VCaP (cell line): ENCODE data around the gene RIN2.

ENCODE experiments used
- H3K27ac ChIP-seq: fragments of 450-650 bp; 2 replicates; pipeline ENCODE4 v1.5.1; 2017
- TF ChIP-seq, protein P1 (sequence below): fragments of 450-650 bp; conservative IDR thresholded peaks from 2 replicates; pipeline ENCODE4 v1.5.1; 2017; ENCODE audit warnings: mild to moderate bottlenecking, moderate library complexity

The RIN2 gene

DNA sequence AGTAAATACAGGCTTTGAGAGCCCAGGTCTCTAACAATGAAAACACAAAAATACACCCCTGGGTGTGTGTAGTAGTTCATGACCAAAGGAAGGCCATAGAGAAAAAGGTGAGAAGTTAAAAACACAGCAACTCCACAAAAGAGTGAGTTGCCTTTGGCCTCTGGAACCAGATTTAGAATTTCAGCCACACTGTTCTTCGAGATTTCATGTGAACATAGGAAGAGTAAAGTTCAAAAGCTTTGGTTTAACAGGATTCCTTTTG, 43.5 kb upstream of the RIN2 start:
- TF ChIP-seq, protein P1, sequence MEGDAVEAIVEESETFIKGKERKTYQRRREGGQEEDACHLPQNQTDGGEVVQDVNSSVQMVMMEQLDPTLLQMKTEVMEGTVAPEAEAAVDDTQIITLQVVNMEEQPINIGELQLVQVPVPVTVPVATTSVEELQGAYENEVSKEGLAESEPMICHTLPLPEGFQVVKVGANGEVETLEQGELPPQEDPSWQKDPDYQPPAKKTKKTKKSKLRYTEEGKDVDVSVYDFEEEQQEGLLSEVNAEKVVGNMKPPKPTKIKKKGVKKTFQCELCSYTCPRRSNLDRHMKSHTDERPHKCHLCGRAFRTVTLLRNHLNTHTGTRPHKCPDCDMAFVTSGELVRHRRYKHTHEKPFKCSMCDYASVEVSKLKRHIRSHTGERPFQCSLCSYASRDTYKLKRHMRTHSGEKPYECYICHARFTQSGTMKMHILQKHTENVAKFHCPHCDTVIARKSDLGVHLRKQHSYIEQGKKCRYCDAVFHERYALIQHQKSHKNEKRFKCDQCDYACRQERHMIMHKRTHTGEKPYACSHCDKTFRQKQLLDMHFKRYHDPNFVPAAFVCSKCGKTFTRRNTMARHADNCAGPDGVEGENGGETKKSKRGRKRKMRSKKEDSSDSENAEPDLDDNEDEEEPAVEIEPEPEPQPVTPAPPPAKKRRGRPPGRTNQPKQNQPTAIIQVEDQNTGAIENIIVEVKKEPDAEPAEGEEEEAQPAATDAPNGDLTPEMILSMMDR = no peak

DNA sequence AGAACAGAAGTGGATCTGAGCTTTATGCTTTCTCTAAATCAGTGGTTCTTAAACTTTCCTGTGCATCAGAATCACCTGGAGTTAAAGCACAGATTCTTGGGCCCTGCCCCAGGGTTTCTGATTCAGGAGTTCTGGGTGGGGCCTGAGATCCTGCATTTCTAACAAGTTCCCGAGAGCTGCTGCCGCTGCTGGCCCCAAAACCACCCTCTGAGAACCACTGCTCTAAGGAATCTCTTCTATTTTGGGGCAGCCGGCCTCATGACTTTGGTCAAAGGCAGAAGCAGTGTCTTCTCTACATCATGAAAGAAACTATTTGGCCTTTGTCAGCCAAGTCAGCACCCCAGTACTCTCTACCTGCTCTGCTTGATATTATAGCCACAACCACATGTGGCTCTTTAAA, 42.1 kb upstream of the RIN2 start:
- TF ChIP-seq, protein P1 = no peak
- no peak overlapping the region for H3K27ac ChIP-seq

More for the DNA sequence above, 43.5 kb upstream of the RIN2 start:
- H3K27ac ChIP-seq = no peak overlapping the region

GRCh38 chr20:19718880-19719279, 39.2 kb upstream of the RIN2 start:
- TF ChIP-seq, protein P1 = no peak
- H3K27ac ChIP-seq = no peak overlapping the region

GRCh38 chr20:19720991-19721390, 37.1 kb upstream of the RIN2 start:
- H3K27ac ChIP-seq = no peak overlapping the region
- TF ChIP-seq, protein P1 = no peak

DNA sequence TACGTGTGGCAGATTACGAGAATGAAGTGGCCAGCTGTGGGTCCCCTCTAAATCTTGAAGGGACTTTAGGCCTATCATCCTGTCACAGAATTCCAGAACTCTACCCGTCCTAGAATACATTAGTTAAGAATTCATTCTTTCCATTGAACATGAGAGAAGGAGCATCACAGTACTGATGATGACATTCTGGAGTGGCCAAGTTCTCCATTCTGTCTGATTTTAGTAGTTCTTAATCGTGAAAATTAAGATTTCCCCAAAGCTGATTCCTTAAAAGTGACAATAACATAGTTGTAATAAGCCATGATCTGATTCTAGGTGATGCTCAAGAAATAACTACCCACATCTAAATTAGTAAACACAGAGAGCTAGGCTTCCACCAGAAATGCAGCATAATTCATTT, 35.0 kb upstream of the RIN2 start:
- TF ChIP-seq, protein P1 = no peak
- H3K27ac ChIP-seq = no peak overlapping the region

DNA sequence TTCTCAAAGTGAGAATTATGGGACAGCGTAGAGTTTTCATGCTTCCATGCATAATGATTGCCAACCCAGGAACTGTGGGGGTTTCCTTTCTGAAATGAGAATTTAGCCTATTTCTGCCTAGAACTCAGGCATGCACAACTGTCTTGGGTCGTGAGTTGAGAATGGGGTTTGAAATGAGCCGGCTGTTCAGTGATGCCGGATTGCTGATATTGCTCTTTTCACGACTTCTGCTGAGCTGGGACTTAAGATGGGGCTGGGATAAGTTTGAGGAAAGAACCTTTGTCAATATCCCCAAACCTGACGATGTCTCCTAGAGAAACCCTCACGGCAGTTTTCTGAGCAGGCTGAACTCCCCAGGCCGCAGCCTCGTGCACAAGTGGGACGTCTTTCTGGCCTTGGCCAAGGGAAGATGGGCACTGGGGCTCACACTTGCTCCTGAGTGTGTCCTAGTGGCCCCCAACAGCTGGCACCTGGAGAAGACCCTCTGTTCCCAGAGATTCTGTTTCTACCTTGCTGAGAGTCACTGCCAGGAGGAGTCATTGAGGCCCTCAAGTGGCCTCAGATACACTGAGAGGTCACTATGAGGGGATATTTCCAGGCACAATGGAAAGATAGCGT, 34.1 kb upstream of the RIN2 start:
- H3K27ac ChIP-seq = no peak overlapping the region
- TF ChIP-seq, protein P1 = no peak

GRCh38 chr20:19725373-19725772, 32.7 kb upstream of the RIN2 start:
- TF ChIP-seq, protein P1 = no peak
- H3K27ac ChIP-seq = no peak overlapping the region
